GM11168 (cell line): ENCODE measurements around the gene HNF4A.

Source experiments
- in situ Hi-C: fragments of 300-500 bp; cut with MboI; formaldehyde crosslinking; loops from one replicate; pipeline ENCODE4 v1.12.0; 2022; ENCODE audit warnings: low sequenced_read_pairs; ENCODE audit not compliant: unreplicated experiment

Gene HNF4A

DNA sequence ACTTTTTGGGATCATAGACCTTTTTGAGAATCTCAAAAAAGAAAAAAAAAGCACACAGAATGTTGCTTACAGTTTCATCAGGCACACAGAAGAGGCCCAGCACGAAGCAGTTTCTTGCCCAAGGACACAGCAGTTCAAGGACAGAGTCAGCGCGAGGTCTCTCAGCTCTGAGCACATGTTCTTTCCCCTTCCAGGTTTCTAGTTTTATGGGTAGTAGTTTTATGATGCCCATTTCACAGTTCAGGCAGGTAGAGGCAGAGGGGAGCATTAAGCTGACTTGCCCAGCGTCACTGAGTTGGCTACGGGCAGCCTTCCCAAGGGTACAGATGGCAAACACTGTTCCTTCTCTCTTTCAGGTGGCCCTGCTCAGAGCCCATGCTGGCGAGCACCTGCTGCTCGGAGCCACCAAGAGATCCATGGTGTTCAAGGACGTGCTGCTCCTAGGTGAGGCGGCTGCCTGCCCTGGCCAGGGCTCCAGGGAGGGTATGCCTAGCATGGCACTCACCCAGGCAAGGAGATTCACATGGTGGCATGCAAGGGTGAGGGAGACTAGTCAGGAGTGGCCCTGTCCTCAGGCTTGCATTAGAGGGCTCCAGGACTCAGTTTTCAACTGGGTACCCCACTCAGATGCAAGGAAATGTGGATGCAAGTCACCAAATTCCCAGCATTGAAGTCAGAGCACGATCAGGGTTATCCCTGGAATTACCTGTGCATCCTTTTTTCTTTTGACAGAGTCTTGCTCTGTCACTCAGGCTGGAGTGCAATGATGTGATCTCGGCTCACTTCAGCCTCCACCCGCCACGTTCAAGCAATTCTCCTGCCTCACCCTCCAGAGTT, 62.8 kb downstream of the HNF4A start:
- in situ Hi-C loops, result no loop called here

GRCh38 chr20:44419131-44419844, 63.8 kb downstream of the HNF4A start:
- in situ Hi-C loops, result no loop called here

GRCh38 chr20:44420497-44420896, 65.0 kb downstream of the HNF4A start:
- in situ Hi-C loops, result no loop called here

GRCh38 chr20:44422083-44422482, 66.6 kb downstream of the HNF4A start:
- in situ Hi-C loops, result no loop called here

DNA sequence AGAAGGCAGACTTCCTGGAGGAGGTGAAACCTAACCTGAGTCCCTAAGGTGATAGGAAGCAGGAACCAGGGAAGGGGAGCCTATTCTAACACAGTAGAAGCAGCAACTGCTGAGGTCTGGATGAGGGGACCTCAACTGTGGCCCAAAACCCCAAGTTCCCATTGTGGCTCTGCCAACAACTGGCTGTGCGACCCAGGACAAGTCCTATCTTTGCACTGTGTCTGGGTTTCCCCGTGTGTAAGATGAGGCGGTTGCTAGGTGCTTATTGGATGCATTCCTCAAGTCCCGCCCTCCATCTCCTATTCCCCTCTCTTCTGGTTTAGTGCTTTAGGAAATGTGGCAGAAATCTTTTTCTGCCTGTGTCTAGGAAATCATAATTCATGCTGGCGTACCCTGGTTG, 68.0 kb downstream of the HNF4A start:
- in situ Hi-C loops, result no loop called here

- in situ Hi-C loops, result no loop called here
Measured at GRCh38 chr20:44424039-44424495, 68.6 kb downstream of the HNF4A start.

GRCh38 chr20:44425923-44426322, 70.4 kb downstream of the HNF4A start:
- in situ Hi-C loops, result no loop called here

DNA sequence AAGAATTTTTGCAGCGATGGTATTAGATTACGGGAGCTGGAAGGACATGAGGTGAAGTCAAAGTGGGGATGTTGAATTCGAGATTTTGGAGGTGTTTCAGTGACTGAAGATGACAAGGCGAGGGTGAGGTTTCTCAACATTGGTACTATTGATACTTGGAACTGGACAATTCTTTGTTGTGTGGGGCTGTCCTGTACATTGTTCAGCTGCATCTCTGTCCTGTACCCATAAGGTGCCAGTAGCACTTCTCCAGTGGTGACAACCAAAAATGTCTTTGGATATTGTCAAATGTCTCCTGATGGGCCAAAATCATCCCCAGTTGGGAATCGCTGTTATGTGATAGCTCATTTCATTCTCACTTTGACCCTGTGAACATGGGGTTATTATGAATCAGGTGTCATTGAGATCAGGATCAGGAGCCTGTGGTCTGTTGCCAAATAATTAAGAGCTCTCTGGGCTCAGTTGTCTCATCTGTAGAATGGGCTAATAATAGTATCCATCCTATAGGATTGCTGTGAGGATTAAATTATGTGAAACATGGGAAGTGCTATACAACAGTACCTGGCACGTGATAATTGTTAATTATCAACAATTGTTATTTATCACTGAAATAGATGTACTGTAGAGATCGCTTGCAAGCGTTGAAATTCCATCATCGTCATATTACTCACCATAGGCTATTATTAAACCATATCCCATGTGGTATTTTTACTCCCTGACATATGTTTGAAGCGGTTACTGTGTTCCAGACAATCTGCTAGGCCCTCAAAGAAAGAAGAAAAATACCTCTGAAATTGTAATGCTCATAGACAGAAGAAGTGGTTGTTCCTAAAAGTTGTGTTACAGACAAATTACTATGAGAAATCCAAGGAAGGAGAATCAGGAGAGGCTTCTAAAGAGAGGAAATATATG, 71.6 kb downstream of the HNF4A start:
- in situ Hi-C loops, result no loop called here

DNA sequence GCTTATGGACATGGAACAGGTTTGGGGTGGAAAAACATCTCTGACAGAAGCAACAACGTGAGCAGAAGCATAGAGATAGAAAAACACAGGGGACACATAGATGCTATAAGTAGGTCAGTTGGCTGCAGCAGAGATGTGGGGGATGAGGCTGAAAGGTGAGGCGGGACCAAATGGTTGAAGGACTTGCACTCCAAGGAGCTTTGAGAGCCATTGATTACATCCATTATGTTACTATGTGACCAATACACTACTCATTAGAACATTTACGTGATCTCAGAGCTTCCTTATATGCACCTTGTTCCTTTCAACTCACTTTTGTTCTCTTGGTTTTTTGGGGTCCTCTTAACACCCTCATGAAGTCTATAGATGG, 72.3 kb downstream of the HNF4A start:
- in situ Hi-C loops, result no loop called here

GRCh38 chr20:44428174-44429016, 72.9 kb downstream of the HNF4A start:
- in situ Hi-C loops, result no loop called here

GRCh38 chr20:44429017-44429339, 73.5 kb downstream of the HNF4A start:
- in situ Hi-C loops, result no loop called here

DNA sequence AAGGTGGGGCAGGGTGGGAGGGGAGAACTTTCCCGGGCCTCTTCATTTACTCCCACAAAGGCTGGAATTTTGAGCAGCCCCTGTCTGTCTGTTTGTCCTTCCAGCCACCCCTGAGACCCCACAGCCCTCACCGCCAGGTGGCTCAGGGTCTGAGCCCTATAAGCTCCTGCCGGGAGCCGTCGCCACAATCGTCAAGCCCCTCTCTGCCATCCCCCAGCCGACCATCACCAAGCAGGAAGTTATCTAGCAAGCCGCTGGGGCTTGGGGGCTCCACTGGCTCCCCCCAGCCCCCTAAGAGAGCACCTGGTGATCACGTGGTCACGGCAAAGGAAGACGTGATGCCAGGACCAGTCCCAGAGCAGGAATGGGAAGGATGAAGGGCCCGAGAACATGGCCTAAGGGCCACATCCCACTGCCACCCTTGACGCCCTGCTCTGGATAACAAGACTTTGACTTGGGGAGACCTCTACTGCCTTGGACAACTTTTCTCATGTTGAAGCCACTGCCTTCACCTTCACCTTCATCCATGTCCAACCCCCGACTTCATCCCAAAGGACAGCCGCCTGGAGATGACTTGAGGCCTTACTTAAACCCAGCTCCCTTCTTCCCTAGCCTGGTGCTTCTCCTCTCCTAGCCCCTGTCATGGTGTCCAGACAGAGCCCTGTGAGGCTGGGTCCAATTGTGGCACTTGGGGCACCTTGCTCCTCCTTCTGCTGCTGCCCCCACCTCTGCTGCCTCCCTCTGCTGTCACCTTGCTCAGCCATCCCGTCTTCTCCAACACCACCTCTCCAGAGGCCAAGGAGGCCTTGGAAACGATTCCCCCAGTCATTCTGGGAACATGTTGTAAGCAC, 74.1 kb downstream of the HNF4A start:
- in situ Hi-C loops, result no loop called here

DNA sequence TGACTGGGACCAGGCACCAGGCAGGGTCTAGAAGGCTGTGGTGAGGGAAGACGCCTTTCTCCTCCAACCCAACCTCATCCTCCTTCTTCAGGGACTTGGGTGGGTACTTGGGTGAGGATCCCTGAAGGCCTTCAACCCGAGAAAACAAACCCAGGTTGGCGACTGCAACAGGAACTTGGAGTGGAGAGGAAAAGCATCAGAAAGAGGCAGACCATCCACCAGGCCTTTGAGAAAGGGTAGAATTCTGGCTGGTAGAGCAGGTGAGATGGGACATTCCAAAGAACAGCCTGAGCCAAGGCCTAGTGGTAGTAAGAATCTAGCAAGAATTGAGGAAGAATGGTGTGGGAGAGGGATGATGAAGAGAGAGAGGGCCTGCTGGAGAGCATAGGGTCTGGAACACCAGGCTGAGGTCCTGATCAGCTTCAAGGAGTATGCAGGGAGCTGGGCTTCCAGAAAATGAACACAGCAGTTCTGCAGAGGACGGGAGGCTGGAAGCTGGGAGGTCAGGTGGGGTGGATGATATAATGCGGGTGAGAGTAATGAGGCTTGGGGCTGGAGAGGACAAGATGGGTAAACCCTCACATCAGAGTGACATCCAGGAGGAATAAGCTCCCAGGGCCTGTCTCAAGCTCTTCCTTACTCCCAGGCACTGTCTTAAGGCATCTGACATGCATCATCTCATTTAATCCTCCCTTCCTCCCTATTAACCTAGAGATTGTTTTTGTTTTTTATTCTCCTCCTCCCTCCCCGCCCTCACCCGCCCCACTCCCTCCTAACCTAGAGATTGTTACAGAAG, 75.0 kb downstream of the HNF4A start:
- in situ Hi-C loops, result no loop called here

DNA sequence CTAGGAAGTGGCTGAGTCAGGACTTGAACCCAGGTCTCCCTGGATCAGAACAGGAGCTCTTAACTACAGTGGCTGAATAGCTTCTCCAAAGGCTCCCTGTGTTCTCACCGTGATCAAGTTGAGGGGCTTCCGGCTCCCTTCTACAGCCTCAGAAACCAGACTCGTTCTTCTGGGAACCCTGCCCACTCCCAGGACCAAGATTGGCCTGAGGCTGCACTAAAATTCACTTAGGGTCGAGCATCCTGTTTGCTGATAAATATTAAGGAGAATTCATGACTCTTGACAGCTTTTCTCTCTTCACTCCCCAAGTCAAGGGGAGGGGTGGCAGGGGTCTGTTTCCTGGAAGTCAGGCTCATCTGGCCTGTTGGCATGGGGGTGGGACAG, 75.6 kb downstream of the HNF4A start:
- in situ Hi-C loops, result no loop called here

DNA sequence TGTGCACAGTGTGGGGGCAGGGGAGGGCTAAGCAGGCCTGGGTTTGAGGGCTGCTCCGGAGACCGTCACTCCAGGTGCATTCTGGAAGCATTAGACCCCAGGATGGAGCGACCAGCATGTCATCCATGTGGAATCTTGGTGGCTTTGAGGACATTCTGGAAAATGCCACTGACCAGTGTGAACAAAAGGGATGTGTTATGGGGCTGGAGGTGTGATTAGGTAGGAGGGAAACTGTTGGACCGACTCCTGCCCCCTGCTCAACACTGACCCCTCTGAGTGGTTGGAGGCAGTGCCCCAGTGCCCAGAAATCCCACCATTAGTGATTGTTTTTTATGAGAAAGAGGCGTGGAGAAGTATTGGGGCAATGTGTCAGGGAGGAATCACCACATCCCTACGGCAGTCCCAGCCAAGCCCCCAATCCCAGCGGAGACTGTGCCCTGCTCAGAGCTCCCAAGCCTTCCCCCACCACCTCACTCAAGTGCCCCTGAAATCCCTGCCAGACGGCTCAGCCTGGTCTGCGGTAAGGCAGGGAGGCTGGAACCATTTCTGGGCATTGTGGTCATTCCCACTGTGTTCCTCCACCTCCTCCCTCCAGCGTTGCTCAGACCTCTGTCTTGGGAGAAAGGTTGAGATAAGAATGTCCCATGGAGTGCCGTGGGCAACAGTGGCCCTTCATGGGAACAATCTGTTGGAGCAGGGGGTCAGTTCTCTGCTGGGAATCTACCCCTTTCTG, 76.2 kb downstream of the HNF4A start:
- in situ Hi-C loops, result no loop called here

DNA sequence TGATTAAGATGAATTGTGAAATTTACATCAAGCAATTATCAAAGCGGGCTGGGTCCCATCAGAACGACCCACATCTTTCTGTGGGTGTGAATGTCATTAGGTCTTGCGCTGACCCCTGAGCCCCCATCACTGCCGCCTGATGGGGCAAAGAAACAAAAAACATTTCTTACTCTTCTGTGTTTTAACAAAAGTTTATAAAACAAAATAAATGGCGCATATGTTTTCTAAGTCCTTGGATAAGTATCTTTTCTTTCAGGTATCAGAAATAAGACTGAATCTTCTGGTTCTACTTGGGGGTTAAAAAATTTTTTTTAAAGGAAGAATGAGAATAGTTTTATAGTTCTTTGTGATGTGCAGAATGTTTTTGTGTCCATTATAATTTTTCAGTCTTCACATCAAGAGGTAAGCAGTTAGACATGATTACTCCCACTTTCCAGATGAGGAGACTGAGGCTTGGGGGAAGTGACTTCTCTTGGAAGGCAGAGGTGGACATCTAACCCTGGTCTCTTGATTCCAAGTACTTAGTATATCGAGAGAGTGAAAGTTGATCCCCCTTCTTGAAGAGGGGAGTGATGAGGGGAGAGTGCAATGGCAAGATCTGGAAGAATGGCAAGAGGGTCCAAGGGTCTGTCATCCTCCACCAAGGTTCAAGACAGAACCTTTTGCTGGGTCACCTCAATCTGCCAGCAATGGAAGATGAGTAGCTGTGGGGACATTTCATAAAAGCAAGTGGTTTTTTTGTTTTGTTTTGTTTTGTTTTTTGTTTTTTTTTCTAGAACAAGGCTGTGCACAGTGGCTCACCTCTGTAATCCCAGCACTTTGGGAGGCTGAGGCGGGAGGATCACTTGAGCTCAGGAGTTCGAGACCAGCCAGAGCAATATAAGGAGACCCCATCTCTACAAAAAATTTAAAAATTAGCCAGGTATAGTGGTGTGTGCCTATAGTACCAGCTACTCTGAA, 77.4 kb downstream of the HNF4A start:
- in situ Hi-C loops, result no loop called here
